Measurements from ENCODE around the gene DDC. TPM values are rescaled to one million over a fixed set of nuclear protein-coding genes. Genes with fewer than 3 reads are reported as not detected.
A peak's percentile ranks its signal among the peaks of the same experiment; 100 is the strongest.

DDC gene
- total RNA-seq, 4 donors from 2014 or later = not detected

DNA sequence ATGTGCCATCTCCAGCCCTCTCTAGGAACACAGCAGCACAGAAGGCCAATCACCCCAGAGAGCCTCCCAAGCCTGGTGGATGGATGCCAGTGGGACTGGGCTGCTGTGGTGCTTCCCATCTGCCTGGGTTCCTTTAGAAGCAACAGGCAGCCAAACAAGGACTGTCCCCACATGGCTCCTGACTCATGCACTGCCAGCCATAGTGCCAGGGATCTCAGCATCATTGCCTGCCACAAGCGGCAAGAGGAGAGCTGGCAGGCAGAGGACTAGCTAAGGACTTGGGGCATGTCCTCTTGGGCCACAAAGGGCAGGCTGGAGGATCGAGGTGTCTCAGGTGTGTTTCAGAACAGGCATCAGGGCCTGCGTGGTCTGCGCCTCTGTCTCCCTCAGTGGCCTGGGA lies 91.7 kb downstream of the DDC start:
- H3K36me3 ChIP-seq = no peaks in the 10 kb centered on the region
- H3K4me3 ChIP-seq = no peak overlapping the region
- 100% methylated on average over 2 of the region's 4 CpGs for WGBS
- no peak overlapping the region for H3K27ac ChIP-seq (replicated peaks in 1 of 4)
- H3K4me1 ChIP-seq = peaks cover 0 to under 1% (median under 1%) of the 10 kb centered on the region in 4 donors
- H3K9me3 ChIP-seq = no peaks in the 10 kb centered on the region
- intact Hi-C loops (cut with DNase I) = loop anchor here (10.0 kb wide), 2 partner anchors 61 to 131 kb away; no protein-coding TSS in a partner anchor
- DNase-seq (ENCODE audit: extremely low spot score) = peak; percentile 55
- TF ChIP-seq POLR2AphosphoS5 (IDR thresholded peaks at IDR 0.05) = no peak
- TF ChIP-seq POLR2A (IDR thresholded peaks at IDR 0.05; ENCODE audit: low read depth) = no peak
- TF ChIP-seq, protein P1, sequence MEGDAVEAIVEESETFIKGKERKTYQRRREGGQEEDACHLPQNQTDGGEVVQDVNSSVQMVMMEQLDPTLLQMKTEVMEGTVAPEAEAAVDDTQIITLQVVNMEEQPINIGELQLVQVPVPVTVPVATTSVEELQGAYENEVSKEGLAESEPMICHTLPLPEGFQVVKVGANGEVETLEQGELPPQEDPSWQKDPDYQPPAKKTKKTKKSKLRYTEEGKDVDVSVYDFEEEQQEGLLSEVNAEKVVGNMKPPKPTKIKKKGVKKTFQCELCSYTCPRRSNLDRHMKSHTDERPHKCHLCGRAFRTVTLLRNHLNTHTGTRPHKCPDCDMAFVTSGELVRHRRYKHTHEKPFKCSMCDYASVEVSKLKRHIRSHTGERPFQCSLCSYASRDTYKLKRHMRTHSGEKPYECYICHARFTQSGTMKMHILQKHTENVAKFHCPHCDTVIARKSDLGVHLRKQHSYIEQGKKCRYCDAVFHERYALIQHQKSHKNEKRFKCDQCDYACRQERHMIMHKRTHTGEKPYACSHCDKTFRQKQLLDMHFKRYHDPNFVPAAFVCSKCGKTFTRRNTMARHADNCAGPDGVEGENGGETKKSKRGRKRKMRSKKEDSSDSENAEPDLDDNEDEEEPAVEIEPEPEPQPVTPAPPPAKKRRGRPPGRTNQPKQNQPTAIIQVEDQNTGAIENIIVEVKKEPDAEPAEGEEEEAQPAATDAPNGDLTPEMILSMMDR (IDR thresholded peaks at IDR 0.05) = no peak
- no peak for TF ChIP-seq EP300 (IDR thresholded peaks at IDR 0.05)
- peaks cover 0 to 14% (median 0%) of the 10 kb centered on the region in 4 donors for H3K27me3 ChIP-seq

DNA sequence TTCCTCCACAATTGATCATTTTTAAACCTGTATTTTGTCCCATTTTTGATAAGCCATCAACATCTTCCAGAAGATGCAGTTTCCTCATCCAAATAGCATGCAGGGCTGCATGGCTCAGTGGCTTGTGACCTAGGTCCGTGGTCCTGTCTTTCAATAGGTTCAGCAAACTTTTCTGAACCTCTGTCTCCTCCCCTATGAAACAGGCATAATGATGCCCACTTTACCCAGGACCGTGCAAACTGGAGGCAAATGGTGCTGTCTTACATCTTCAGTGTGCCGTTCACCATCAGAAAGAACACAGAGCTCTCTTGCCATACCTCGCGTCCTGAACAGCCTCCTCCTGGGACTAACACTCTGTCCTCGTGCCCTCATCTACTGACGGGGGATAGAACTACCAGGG lies 92.8 kb downstream of the DDC start:
- 92% methylated on average over 7 of the region's 7 CpGs for WGBS
- H3K4me3 ChIP-seq = no peak overlapping the region
- intact Hi-C loops (cut with DNase I) = loop anchor here (10.0 kb wide), 2 partner anchors 62 to 132 kb away; no protein-coding TSS in a partner anchor
- H3K27ac ChIP-seq (replicated peaks in 1 of 4) = no peak overlapping the region
- H3K27me3 ChIP-seq = peaks cover 0 to 14% (median 0%) of the 10 kb centered on the region in 4 donors
- TF ChIP-seq EP300 (IDR thresholded peaks at IDR 0.05) (no peak), POLR2A (IDR thresholded peaks at IDR 0.05; ENCODE audit: low read depth) (no peak), POLR2AphosphoS5 (IDR thresholded peaks at IDR 0.05) (no peak)
- TF ChIP-seq, protein P1 (IDR thresholded peaks at IDR 0.05) = no peak
- H3K4me1 ChIP-seq = peaks cover 4 to 10% (median 9%) of the 10 kb centered on the region in 4 donors
- DNase-seq (ENCODE audit: extremely low spot score) = peak; percentile 78
- H3K36me3 ChIP-seq = no peaks in the 10 kb centered on the region
- no peaks in the 10 kb centered on the region for H3K9me3 ChIP-seq

DNA sequence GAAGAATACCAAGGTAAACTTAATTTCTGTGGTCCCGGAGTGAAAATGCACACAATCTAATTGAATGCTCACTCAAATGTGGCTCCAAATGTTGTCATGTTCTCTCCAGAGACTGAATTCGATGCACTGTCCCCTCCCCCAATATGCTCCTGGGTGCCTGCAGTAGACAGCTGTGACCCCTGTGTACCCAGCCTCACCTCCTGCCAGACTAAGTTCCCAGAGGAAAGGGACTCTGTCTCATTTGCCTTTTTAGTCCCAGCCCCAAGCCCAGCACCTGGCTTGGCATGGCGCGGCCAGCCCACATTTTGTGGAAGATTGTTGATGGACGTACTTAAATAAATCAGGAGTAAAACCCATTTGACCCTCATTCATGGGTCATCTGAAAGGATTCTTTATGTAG lies 93.2 kb downstream of the DDC start:
- 91% methylated on average over 5 of the region's 5 CpGs for WGBS
- intact Hi-C loops (cut with DNase I) = loop anchor here (10.0 kb wide), 2 partner anchors 63 to 133 kb away; no protein-coding TSS in a partner anchor

DNA sequence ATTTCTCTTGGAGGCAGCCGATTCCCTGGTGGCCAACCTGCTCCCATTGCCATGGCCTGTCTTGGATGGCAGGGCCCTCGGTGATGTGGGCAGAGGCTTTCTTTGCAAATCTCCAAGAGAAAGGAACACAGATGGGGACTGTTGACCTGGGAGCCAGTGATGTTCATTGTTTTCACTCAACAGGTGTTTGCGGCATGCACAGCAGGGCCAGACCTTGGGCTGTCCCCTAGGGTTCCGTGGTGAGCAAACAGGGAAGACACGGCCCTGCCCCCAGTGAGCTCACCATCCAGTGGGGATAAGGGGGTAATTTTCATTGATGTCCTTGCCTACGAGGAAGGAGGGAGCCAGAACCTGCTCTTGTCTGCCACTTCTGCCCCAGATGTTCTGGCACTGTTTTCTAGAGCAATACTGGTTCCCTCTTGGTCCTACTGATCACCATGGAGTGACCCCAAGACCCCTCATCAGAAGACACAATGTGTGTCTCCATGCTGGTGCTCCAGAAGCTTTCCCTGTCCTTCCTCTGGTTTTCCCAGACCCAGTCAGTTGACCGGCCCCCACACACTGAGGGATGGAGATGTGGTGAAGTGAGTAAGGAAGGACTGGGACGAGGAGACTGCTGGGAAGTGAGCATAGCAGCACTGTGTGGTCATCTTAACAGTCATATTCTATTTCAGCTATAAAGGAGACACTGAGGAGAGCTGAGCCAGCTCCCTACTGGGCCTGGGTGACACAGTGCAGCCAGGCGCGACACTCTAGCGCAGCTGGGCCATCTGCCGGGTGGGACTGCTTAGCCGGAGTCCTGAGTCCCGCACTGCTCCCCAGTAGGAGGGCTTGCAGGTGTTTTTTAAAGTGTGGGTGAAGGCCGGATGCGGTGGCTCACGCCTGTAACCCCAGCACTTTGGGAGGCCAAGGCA lies 94.7 kb downstream of the DDC start:
- no peaks in the 10 kb centered on the region for H3K9me3 ChIP-seq
- peaks cover 4 to 10% (median 9%) of the 10 kb centered on the region in 4 donors for H3K4me1 ChIP-seq
- TF ChIP-seq POLR2AphosphoS5 (IDR thresholded peaks at IDR 0.05) (no peak), EP300 (IDR thresholded peaks at IDR 0.05) (no peak), POLR2A (IDR thresholded peaks at IDR 0.05; ENCODE audit: low read depth) (no peak)
- TF ChIP-seq, protein P1 (IDR thresholded peaks at IDR 0.05) = no peak
- peak; percentile 75 for DNase-seq (ENCODE audit: extremely low spot score)
- no peaks in the 10 kb centered on the region for H3K36me3 ChIP-seq
- peaks cover 0 to 10% (median 0%) of the 10 kb centered on the region in 4 donors for H3K27me3 ChIP-seq
- 97% methylated on average over 9 of the region's 17 CpGs for WGBS
- intact Hi-C loops (cut with DNase I) = loop anchor here (10.0 kb wide), 2 partner anchors 64 to 134 kb away; no protein-coding TSS in a partner anchor
- no peak overlapping the region for H3K27ac ChIP-seq (replicated peaks in 1 of 4)
- no peak overlapping the region for H3K4me3 ChIP-seq

More for the DNA sequence above, 93.2 kb downstream of the DDC start:
- Histone ChIP-seq H3K27ac (replicated peaks in 1 of 4) (no peak overlapping the region), H3K36me3 (no peaks in the 10 kb centered on the region), H3K4me1 (peaks cover 4 to 10% (median 9%) of the 10 kb centered on the region in 4 donors), H3K4me3 (no peak overlapping the region), H3K9me3 (no peaks in the 10 kb centered on the region), H3K27me3 (peaks cover 0 to 14% (median 0%) of the 10 kb centered on the region in 4 donors)
- TF ChIP-seq, protein P1 (IDR thresholded peaks at IDR 0.05) = no peak
- no peak for TF ChIP-seq POLR2AphosphoS5 (IDR thresholded peaks at IDR 0.05)
- no peak for TF ChIP-seq EP300 (IDR thresholded peaks at IDR 0.05)
- TF ChIP-seq POLR2A (IDR thresholded peaks at IDR 0.05; ENCODE audit: low read depth) = no peak
- DNase-seq (ENCODE audit: extremely low spot score) = peak; percentile 55

All from esophagus muscularis mucosa (tissue), 4 donors.